Mesothelial cell of epicardium (in vitro differentiated cells): Measurements from ENCODE around the gene INSIG1. TPM values are rescaled to one million over a fixed set of nuclear protein-coding genes. Genes with fewer than 3 reads are reported as not detected.

Experiments used
- DNase-seq, 2 experiments: peaks; one replicate each; pipeline ENCODE4 v3.0.0; 2021; ENCODE audit warnings: low spot score in 2 of 2; ENCODE audit not compliant: unreplicated experiment in 2 of 2
- H3K27ac Mint-ChIP-seq: 2 replicates; pipeline ENCODE4 v1.8.0; 2021; ENCODE audit warnings: mixed read lengths
- H3K27me3 Mint-ChIP-seq: 2 replicates; pipeline ENCODE4 v1.8.0; 2021; ENCODE audit warnings: low read depth, mixed read lengths
- H3K36me3 Mint-ChIP-seq: 2 replicates; pipeline ENCODE4 v1.8.0; 2021; ENCODE audit warnings: mixed read lengths
- H3K4me1 Mint-ChIP-seq: 2 replicates; pipeline ENCODE4 v1.8.0; 2021; ENCODE audit warnings: mixed read lengths
- H3K4me3 Mint-ChIP-seq: 2 replicates; pipeline ENCODE4 v1.8.0; 2021; ENCODE audit warnings: mild to moderate bottlenecking, moderate library complexity, mixed read lengths
- H3K9me3 Mint-ChIP-seq: 2 replicates; pipeline ENCODE4 v1.8.0; 2021; ENCODE audit warnings: mixed read lengths
- CTCF ChIP-seq: fragments of 200-600 bp; sonication (generic); IDR thresholded peaks from one replicate; pipeline ENCODE4 v1.5.0; 2021; ENCODE audit warnings: antibody characterized with exemption; ENCODE audit not compliant: unreplicated experiment
- total RNA-seq: library from RNA; stranded (reverse); gene quantifications from 3 replicates; pipeline ENCODE4 v1.2.1, GENCODE V29; 2021

Gene INSIG1
- total RNA-seq, 1 donor from 2014 or later, result 38.2 TPM

GRCh38 chr7:155323001-155323638 lies 25.4 kb downstream of the INSIG1 start:
- no peaks in the 10 kb centered on the region for H3K36me3 Mint-ChIP-seq
- no peaks in the 10 kb centered on the region for H3K4me1 Mint-ChIP-seq
- H3K9me3 Mint-ChIP-seq, result peaks cover 4% of the 10 kb centered on the region
- no peak overlapping the region for H3K4me3 Mint-ChIP-seq
- TF ChIP-seq CTCF, result no peak
- H3K27ac Mint-ChIP-seq, result no peak overlapping the region
- peaks cover 29% of the 10 kb centered on the region for H3K27me3 Mint-ChIP-seq
- no peak for DNase-seq

- Mint-ChIP-seq H3K4me1 (no peaks in the 10 kb centered on the region), H3K4me3 (no peak overlapping the region), H3K27me3 (peaks cover 27% of the 10 kb centered on the region), H3K36me3 (no peaks in the 10 kb centered on the region), H3K27ac (no peak overlapping the region), H3K9me3 (peaks cover 4% of the 10 kb centered on the region)
- no peak for DNase-seq
- TF ChIP-seq CTCF, result no peak
Measured at GRCh38 chr7:155324012-155324917, 26.6 kb downstream of the INSIG1 start.

GRCh38 chr7:155324918-155325235 lies 27.2 kb downstream of the INSIG1 start:
- Mint-ChIP-seq H3K27me3 (peaks cover 27% of the 10 kb centered on the region), H3K4me1 (no peaks in the 10 kb centered on the region), H3K9me3 (peaks cover 4% of the 10 kb centered on the region), H3K4me3 (no peak overlapping the region), H3K36me3 (no peaks in the 10 kb centered on the region), H3K27ac (no peak overlapping the region)
- TF ChIP-seq CTCF, result no peak
- DNase-seq, result no peak

GRCh38 chr7:155326385-155326784 lies 28.7 kb downstream of the INSIG1 start:
- no peak for DNase-seq
- Mint-ChIP-seq H3K9me3 (peaks cover 4% of the 10 kb centered on the region), H3K27ac (no peak overlapping the region), H3K4me3 (no peak overlapping the region), H3K4me1 (no peaks in the 10 kb centered on the region), H3K36me3 (no peaks in the 10 kb centered on the region), H3K27me3 (peaks cover 25% of the 10 kb centered on the region)
- no peak for TF ChIP-seq CTCF

- Mint-ChIP-seq H3K4me1 (no peaks in the 10 kb centered on the region), H3K4me3 (no peak overlapping the region), H3K36me3 (no peaks in the 10 kb centered on the region), H3K9me3 (peaks cover 4% of the 10 kb centered on the region), H3K27ac (no peak overlapping the region), H3K27me3 (peaks cover 25% of the 10 kb centered on the region)
- DNase-seq, result no peak
- no peak for TF ChIP-seq CTCF
Measured at GRCh38 chr7:155327590-155328320, 30.1 kb downstream of the INSIG1 start.
